ENCODE measurements around the gene MACROD1.

MACROD1 gene

DNA sequence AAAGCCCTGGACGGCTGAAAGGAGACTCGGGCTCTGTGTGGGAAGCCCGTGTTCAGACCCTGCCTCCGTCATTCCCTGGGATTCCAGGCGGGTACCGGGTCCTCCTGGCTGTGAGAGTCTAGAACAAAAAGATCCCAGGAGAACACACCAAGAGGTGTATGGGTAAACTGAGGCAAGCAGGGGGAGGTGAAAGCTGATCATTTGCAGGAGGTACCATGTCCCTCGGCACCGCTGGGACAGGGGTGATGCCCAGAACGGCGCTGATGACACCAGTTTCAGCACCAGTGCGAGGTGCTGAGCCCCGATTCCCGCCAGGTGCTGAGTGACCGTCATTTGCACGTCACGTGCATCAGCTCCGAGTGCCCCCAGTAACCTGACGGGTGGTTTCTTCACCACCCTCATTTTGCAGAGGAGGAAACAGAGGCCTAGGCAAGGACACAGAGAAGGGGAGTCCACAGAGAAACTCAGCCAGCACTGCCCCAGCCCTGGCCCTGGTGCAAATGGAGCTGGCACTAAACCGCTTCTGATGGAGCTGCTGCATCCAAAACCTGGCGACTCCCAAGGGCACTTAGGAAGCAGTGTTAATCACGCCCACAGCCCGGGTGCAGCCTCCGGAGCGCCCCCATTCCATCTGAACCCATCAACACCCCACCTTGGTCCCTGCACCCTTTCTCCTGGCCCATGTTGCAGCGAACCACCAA is 16.8 kb downstream of the MACROD1 start:
- DNase-seq (ENCODE audit: low spot score): no peak
- in situ Hi-C loops (cut with MboI; ENCODE audit: low pct_unique_long_range_greater_than_20kb, low sequenced_read_pairs, unreplicated experiment): loop anchor here (25.0 kb wide), 1 partner anchor 362 kb away; no protein-coding TSS in a partner anchor
- TF ChIP-seq CTCF (IDR thresholded peaks at IDR 0.05; ENCODE audit: extremely low read depth, insufficient read depth, missing control alignments): no peak

GRCh38 chr11:64148226-64148916 is 17.5 kb downstream of the MACROD1 start:
- in situ Hi-C loops (cut with MboI; ENCODE audit: low pct_unique_long_range_greater_than_20kb, low sequenced_read_pairs, unreplicated experiment): loop anchor here (25.0 kb wide), 1 partner anchor 361 kb away; no protein-coding TSS in a partner anchor
- DNase-seq (ENCODE audit: low spot score): peak; percentile 80
- peak; percentile 88 for TF ChIP-seq CTCF (IDR thresholded peaks at IDR 0.05; ENCODE audit: extremely low read depth, insufficient read depth, missing control alignments)

- TF ChIP-seq CTCF (IDR thresholded peaks at IDR 0.05; ENCODE audit: extremely low read depth, insufficient read depth, missing control alignments): peak; percentile 85
- in situ Hi-C loops (cut with MboI; ENCODE audit: low pct_unique_long_range_greater_than_20kb, low sequenced_read_pairs, unreplicated experiment): loop anchor here (25.0 kb wide), 1 partner anchor 359 kb away; no protein-coding TSS in a partner anchor
- peak; percentile 85 for DNase-seq (ENCODE audit: low spot score)
Measured at GRCh38 chr11:64146036-64146955, 19.6 kb downstream of the MACROD1 start.

- no peak for TF ChIP-seq CTCF (IDR thresholded peaks at IDR 0.05; ENCODE audit: extremely low read depth, insufficient read depth, missing control alignments)
- DNase-seq (ENCODE audit: low spot score): no peak
- in situ Hi-C loops (cut with MboI; ENCODE audit: low pct_unique_long_range_greater_than_20kb, low sequenced_read_pairs, unreplicated experiment): loop anchor here (25.0 kb wide), 1 partner anchor 358 kb away; no protein-coding TSS in a partner anchor
Measured at GRCh38 chr11:64144587-64145472, 21.1 kb downstream of the MACROD1 start.

DNA sequence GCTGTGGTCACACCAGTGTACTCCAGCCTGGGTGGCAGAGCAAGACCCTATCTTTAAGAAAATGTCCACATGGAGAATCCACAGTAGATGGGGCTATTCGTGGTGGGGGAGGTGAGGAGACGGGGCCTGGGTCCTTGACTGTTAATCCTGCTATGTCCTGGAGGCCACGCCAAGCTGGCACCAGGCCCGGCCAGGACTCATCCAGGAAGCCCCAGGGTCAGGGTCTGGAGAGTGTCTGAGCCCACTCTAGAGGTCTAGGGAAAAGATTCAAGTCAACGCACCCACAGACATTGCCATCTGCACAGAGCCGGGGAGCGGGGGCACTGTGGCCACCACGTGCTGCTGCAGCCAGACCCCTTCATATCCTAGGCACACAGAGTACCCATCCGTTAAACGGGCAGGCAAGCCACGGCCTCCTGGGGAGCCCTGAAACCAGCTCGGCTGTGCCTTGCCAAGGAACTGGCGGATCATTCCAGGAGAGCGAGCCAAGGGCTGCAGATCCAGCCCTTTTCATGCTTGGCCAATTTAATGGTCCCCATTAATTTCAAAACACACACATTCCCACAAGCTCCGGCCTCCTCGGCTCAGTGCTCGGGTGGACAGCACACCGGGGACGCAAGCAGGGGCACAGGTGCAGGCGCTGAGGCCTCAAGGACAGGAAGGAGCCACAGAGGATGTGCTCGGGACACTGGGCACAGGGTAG is 24.7 kb downstream of the MACROD1 start:
- no peak for TF ChIP-seq CTCF (IDR thresholded peaks at IDR 0.05; ENCODE audit: extremely low read depth, insufficient read depth, missing control alignments)
- DNase-seq (ENCODE audit: low spot score): no peak
- in situ Hi-C loops (cut with MboI; ENCODE audit: low pct_unique_long_range_greater_than_20kb, low sequenced_read_pairs, unreplicated experiment): loop anchor here (25.0 kb wide), 1 partner anchor 354 kb away; no protein-coding TSS in a partner anchor
